Fibroblast of lung (primary cell): Measurements from ENCODE around the gene METTL1.

Source experiments
- CTCF ChIP-seq, 2 donors: IDR thresholded peaks in 1 of 2; conservative IDR thresholded peaks in 1 of 2; 1 replicate in 1 of 2; 2 replicates in 1 of 2; pipeline ENCODE4 v1.5.1; 2011 to 2012; ENCODE audit warnings: low read length in 2 of 2, control low read depth in 1 of 2, inconsistent platforms in 1 of 2, low read depth in 1 of 2, mild to moderate bottlenecking in 1 of 2
- EZH2 ChIP-seq: IDR thresholded peaks from 2 replicates; pipeline ENCODE4 v1.5.1; 2012; ENCODE audit warnings: low read length, control low read depth, mild to moderate bottlenecking; ENCODE audit errors: missing control alignments

- TF ChIP-seq CTCF (conservative IDR thresholded peaks at IDR 0.05 in 1 of 2, IDR thresholded peaks at IDR 0.05 in 1 of 2; ENCODE audit: low read depth in 1 of 2, low read length in 2 of 2) (no peak), EZH2 (no peak)
These were observed 3.8 kb upstream of the METTL1 start for GRCh38 chr12:57775563-57776246.
